ENCODE data around the gene TUBGCP2.

Gene TUBGCP2

GRCh38 chr10:133258818-133259601, 49.7 kb downstream of the TUBGCP2 start:
- TF ChIP-seq, protein P1, sequence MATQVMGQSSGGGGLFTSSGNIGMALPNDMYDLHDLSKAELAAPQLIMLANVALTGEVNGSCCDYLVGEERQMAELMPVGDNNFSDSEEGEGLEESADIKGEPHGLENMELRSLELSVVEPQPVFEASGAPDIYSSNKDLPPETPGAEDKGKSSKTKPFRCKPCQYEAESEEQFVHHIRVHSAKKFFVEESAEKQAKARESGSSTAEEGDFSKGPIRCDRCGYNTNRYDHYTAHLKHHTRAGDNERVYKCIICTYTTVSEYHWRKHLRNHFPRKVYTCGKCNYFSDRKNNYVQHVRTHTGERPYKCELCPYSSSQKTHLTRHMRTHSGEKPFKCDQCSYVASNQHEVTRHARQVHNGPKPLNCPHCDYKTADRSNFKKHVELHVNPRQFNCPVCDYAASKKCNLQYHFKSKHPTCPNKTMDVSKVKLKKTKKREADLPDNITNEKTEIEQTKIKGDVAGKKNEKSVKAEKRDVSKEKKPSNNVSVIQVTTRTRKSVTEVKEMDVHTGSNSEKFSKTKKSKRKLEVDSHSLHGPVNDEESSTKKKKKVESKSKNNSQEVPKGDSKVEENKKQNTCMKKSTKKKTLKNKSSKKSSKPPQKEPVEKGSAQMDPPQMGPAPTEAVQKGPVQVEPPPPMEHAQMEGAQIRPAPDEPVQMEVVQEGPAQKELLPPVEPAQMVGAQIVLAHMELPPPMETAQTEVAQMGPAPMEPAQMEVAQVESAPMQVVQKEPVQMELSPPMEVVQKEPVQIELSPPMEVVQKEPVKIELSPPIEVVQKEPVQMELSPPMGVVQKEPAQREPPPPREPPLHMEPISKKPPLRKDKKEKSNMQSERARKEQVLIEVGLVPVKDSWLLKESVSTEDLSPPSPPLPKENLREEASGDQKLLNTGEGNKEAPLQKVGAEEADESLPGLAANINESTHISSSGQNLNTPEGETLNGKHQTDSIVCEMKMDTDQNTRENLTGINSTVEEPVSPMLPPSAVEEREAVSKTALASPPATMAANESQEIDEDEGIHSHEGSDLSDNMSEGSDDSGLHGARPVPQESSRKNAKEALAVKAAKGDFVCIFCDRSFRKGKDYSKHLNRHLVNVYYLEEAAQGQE (IDR thresholded peaks at IDR 0.05; ENCODE audit: insufficient read depth in 1 of 2, low read depth in 2 of 2, low read length in 2 of 2), result no peak
- peak; percentile 2 for TF ChIP-seq FOXP2 (optimal IDR thresholded peaks at IDR 0.05; ENCODE audit: borderline replicate concordance, extremely low read depth, extremely low read length, insufficient read depth)

DNA sequence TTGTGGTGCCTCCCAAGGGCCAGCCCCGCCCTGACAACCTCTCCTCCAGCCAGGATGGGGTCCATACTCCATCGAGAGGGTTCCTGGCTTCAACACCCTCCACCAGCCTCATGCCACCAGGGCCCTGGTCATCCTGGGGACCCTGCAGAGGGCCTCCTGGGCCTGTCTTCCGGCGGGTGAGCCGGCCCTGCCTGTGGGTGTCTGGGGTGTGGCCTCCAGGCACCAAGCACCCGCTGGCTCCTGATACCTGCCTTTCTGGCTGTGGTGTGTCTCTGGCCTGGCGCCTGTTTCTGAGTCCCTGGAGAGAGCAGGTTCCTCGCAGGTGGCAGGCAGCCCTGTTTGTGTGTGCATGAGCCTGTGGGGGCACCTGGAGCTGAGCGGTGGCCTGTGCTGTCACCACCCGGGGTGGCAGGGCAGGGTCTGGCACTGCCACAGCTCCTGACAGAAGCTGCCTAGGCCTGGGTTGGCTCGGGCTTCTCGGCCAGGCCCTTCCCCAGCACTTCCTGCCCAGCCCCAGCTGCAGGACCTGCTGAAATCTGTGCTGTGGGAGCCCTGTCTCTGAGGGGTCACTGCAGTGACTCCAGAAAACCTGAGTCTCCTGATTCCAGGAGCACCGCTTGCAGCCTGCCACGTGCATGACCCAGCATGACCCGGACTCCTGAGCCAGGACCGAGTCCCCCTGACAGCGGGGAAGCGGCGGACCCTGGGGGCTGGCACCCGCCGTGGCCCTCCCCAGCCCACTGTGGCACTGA, 50.4 kb downstream of the TUBGCP2 start:
- TF ChIP-seq FOXP2 (optimal IDR thresholded peaks at IDR 0.05; ENCODE audit: borderline replicate concordance, extremely low read depth, extremely low read length, insufficient read depth) (peak; percentile 5), TAF1 (IDR thresholded peaks at IDR 0.05; ENCODE audit: borderline replicate concordance, insufficient read depth, low read length) (no peak)

DNA sequence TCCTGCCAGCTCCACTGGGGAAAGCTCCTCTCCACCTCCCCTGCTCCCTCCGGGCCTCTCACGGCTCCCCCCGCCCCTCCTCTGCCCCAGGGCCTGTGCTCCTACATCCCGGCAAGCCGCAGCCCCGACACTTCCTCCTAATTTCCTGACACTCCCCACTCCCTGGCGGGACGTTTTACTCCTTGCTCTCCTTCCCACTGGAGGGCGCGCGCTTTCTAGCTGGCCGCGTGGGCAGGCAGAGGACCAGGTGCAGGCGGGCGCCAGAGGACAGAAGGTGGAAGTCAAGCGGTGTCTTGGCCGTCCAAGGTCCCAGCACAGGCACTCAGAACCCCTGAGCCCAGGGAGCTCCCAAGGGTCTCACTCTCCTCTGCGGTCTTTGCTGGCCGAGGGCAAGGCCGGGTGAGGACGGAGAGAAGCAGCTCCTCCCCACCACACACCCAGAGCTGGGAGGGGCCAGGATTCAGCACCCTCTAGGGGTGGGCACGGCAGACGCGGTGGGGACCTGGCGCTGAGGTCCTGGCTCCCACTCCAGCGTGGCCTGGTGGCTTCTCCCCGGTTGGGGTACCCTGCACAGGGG, 51.1 kb downstream of the TUBGCP2 start:
- TF ChIP-seq SIN3A (IDR thresholded peaks at IDR 0.05; ENCODE audit: borderline replicate concordance, insufficient read depth, low read length) (no peak), FOXP2 (optimal IDR thresholded peaks at IDR 0.05; ENCODE audit: borderline replicate concordance, extremely low read depth, extremely low read length, insufficient read depth) (peak; percentile 28), POLR2AphosphoS5 (IDR thresholded peaks at IDR 0.05; ENCODE audit: low read depth, low read length) (no peak), TAF1 (IDR thresholded peaks at IDR 0.05; ENCODE audit: borderline replicate concordance, insufficient read depth, low read length) (no peak)
- TF ChIP-seq, protein P1 (IDR thresholded peaks at IDR 0.05; ENCODE audit: insufficient read depth in 1 of 2, low read depth in 2 of 2, low read length in 2 of 2), result 0 out of 4 replicates have a peak, but pooled peaks of 1 of the 2 experiments have one; percentile 25

DNA sequence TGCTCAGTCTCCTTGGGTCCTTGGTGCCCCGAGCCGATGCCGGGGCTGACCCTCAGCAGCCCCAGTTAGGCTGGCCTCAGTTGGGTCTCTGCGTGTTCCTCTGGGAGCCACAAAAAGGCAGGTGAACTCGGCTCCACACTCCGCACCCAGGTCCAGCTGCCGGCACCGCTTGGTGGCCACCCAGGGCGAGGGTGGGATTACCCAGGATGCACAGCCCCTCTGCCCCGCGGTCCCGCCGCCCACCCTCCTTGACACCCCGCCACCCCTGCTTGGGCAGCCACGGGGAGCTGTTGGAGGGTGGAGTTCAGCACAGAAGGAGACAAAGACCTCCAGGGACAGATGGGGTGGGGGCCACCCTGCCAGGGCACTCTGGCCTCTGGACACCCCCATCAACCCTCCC, 53.3 kb downstream of the TUBGCP2 start:
- no peak for TF ChIP-seq SIN3A (IDR thresholded peaks at IDR 0.05; ENCODE audit: borderline replicate concordance, insufficient read depth, low read length)
- TF ChIP-seq, protein P1 (IDR thresholded peaks at IDR 0.05; ENCODE audit: insufficient read depth in 1 of 2, low read depth in 2 of 2, low read length in 2 of 2), result no peak
- TF ChIP-seq FOXP2 (optimal IDR thresholded peaks at IDR 0.05; ENCODE audit: borderline replicate concordance, extremely low read depth, extremely low read length, insufficient read depth), result no peak
- no peak for TF ChIP-seq TAF1 (IDR thresholded peaks at IDR 0.05; ENCODE audit: borderline replicate concordance, insufficient read depth, low read length)
- TF ChIP-seq POLR2AphosphoS5 (IDR thresholded peaks at IDR 0.05; ENCODE audit: low read depth, low read length), result no peak

GRCh38 chr10:133254421-133255120, 54.1 kb downstream of the TUBGCP2 start:
- TF ChIP-seq SIN3A (IDR thresholded peaks at IDR 0.05; ENCODE audit: borderline replicate concordance, insufficient read depth, low read length) (no peak), TAF1 (IDR thresholded peaks at IDR 0.05; ENCODE audit: borderline replicate concordance, insufficient read depth, low read length) (no peak), POLR2AphosphoS5 (IDR thresholded peaks at IDR 0.05; ENCODE audit: low read depth, low read length) (no peak), FOXP2 (optimal IDR thresholded peaks at IDR 0.05; ENCODE audit: borderline replicate concordance, extremely low read depth, extremely low read length, insufficient read depth) (no peak)
- TF ChIP-seq, protein P1 (IDR thresholded peaks at IDR 0.05; ENCODE audit: insufficient read depth in 1 of 2, low read depth in 2 of 2, low read length in 2 of 2), result no peak
